ENCODE results near the gene STAT4.

Gene STAT4

GRCh38 chr2:191050640-191050987 lies 100.2 kb downstream of the STAT4 start:
- TF ChIP-seq CTCF (IDR thresholded peaks at IDR 0.05): no peak

GRCh38 chr2:191049728-191050639 lies 100.8 kb downstream of the STAT4 start:
- no peak for TF ChIP-seq CTCF (IDR thresholded peaks at IDR 0.05)

GRCh38 chr2:191048073-191048472 lies 102.7 kb downstream of the STAT4 start:
- no peak for TF ChIP-seq CTCF (IDR thresholded peaks at IDR 0.05)

GRCh38 chr2:191045141-191045540 lies 105.7 kb downstream of the STAT4 start:
- no peak for TF ChIP-seq CTCF (IDR thresholded peaks at IDR 0.05)

- no peak for TF ChIP-seq CTCF (IDR thresholded peaks at IDR 0.05)
These were observed 107.4 kb downstream of the STAT4 start for GRCh38 chr2:191043438-191043837.

- no peak for TF ChIP-seq CTCF (IDR thresholded peaks at IDR 0.05)
These were observed 109.2 kb downstream of the STAT4 start for GRCh38 chr2:191041418-191042161.

- TF ChIP-seq CTCF (IDR thresholded peaks at IDR 0.05): no peak
These were observed 111.2 kb downstream of the STAT4 start for GRCh38 chr2:191039616-191040015.
